Liver (tissue), 9 donors: ENCODE data around the gene PHC1. TPM values are rescaled to one million over a fixed set of nuclear protein-coding genes. Genes with fewer than 3 reads are reported as not detected.

Experiments used
- DNase-seq: peaks from one replicate; pipeline ENCODE4 v3.0.0-alpha.2; 2017; ENCODE audit warnings: low spot score
- H3K27ac ChIP-seq, 2 donors: one replicate each; pipeline ENCODE4 v1.7.0; 2013; ENCODE audit warnings: inconsistent platforms in 2 of 2, low read length in 2 of 2, control low read depth in 1 of 2, low read depth in 1 of 2, mild to moderate bottlenecking in 1 of 2
- H3K27me3 ChIP-seq, 4 donors: one replicate each; pipeline versions ENCODE4 v1.6.1 to v1.7.0; 2013; ENCODE audit warnings: low read length in 3 of 4, inconsistent platforms in 1 of 4, mild to moderate bottlenecking in 1 of 4, moderate library complexity in 1 of 4; ENCODE audit not compliant: control insufficient read depth in 4 of 4, insufficient read depth in 4 of 4
- H3K36me3 ChIP-seq, 4 donors: one replicate each; pipeline versions ENCODE4 v1.6.1 to v1.7.0; 2013; ENCODE audit warnings: low read length in 3 of 4, mild to moderate bottlenecking in 3 of 4, low read depth in 1 of 4, moderate library complexity in 1 of 4; ENCODE audit not compliant: control insufficient read depth in 4 of 4, insufficient read depth in 3 of 4
- H3K4me1 ChIP-seq, 4 donors: one replicate each; pipeline versions ENCODE4 v1.6.1 to v1.7.0; 2013; ENCODE audit warnings: low read length in 3 of 4, mild to moderate bottlenecking in 3 of 4, moderate library complexity in 1 of 4; ENCODE audit not compliant: control insufficient read depth in 4 of 4, insufficient read depth in 4 of 4
- H3K4me3 ChIP-seq, 3 donors: one replicate each; pipeline versions ENCODE4 v1.6.1 to v1.7.0; 2013; ENCODE audit warnings: low read length in 3 of 3, control low read depth in 1 of 3, low read depth in 1 of 3, mild to moderate bottlenecking in 1 of 3
- H3K9ac ChIP-seq, 2 donors: one replicate each; pipeline ENCODE4 v1.7.0; 2013; ENCODE audit warnings: low read length in 2 of 2, mild to moderate bottlenecking in 2 of 2, moderate library complexity in 2 of 2, control low read depth in 1 of 2, low read depth in 1 of 2
- H3K9me3 ChIP-seq, 4 donors: one replicate each; pipeline versions ENCODE4 v1.6.1 to v1.7.0; 2013; ENCODE audit warnings: low read length in 3 of 4; ENCODE audit not compliant: control insufficient read depth in 4 of 4
- EGR1 ChIP-seq, 2 donors: IDR thresholded peaks; 2 replicates each; pipeline ENCODE4 v1.6.1; 2016 to 2018; ENCODE audit warnings: antibody characterized with exemption in 2 of 2, low read depth in 2 of 2
- FOXA1 ChIP-seq: IDR thresholded peaks from 2 replicates; pipeline ENCODE4 v1.6.1; 2016; ENCODE audit warnings: antibody characterized with exemption
- FOXA2 ChIP-seq: IDR thresholded peaks from 2 replicates; pipeline ENCODE4 v1.6.1; 2016; ENCODE audit warnings: antibody characterized with exemption
- GABPA ChIP-seq, 2 donors: IDR thresholded peaks in 1 of 2; conservative IDR thresholded peaks in 1 of 2; 2 replicates each; pipeline ENCODE4 v1.6.1; 2016; ENCODE audit warnings: antibody characterized with exemption in 2 of 2, mild to moderate bottlenecking in 1 of 2, moderate library complexity in 1 of 2
- HNF4A ChIP-seq, 2 donors: conservative IDR thresholded peaks; 2 replicates each; pipeline ENCODE4 v1.6.1; 2016; ENCODE audit warnings: antibody characterized with exemption in 2 of 2, mild to moderate bottlenecking in 2 of 2
- HNF4G ChIP-seq: IDR thresholded peaks from 2 replicates; pipeline ENCODE4 v1.6.1; 2016; ENCODE audit warnings: antibody characterized with exemption
- JUND ChIP-seq, 2 donors: IDR thresholded peaks; 2 replicates each; pipeline ENCODE4 v1.6.1; 2016; ENCODE audit warnings: antibody characterized with exemption in 2 of 2
- NR2F2 ChIP-seq: IDR thresholded peaks from 2 replicates; pipeline ENCODE4 v1.6.1; 2016; ENCODE audit warnings: antibody characterized with exemption
- RAD21 ChIP-seq, 2 donors: IDR thresholded peaks; 2 replicates each; pipeline ENCODE4 v1.6.1; 2016; ENCODE audit warnings: antibody characterized with exemption in 2 of 2, mild to moderate bottlenecking in 2 of 2
- RXRA ChIP-seq, 2 donors: IDR thresholded peaks; 2 replicates each; pipeline ENCODE4 v1.6.1; 2017 to 2018; ENCODE audit warnings: antibody characterized with exemption in 2 of 2, mild to moderate bottlenecking in 1 of 2
- SP1 ChIP-seq: IDR thresholded peaks from 2 replicates; pipeline ENCODE4 v1.6.1; 2018; ENCODE audit warnings: antibody characterized with exemption, mild to moderate bottlenecking
- TAF1 ChIP-seq: conservative IDR thresholded peaks from 2 replicates; pipeline ENCODE4 v1.6.1; 2016; ENCODE audit warnings: antibody characterized with exemption, mild to moderate bottlenecking
- YY1 ChIP-seq: IDR thresholded peaks from 2 replicates; pipeline ENCODE4 v1.6.1; 2016; ENCODE audit warnings: antibody characterized with exemption, mild to moderate bottlenecking
- WGBS: extraction: QIAGEN DNeasy Blood & Tissue Kit; methylation state at CpG from one replicate; pipeline ENCODE4 v1.1.7; 2013; 5-methylcytosine and 5-hydroxymethylcytosine counted together
- polyA plus RNA-seq, 2 donors: library from polyadenylated mRNA; stranded (reverse) in 1 of 2; unstranded in 1 of 2; fragments of 200-250 nt in 1 of 2; fragments of >200 nt in 1 of 2; fragmentation: Nextera tagmentation in 1 of 2; extraction: Ambion mirVana in 1 of 2; gene quantifications; one replicate each; pipeline versions ENCODE4 v1.2.1 to v1.2.3, GENCODE V29; 2013 to 2015
- total RNA-seq, 2 donors: library from RNA; depleted of rRNA; stranded (reverse); fragments of >200 nt; gene quantifications; one replicate each; pipeline ENCODE4 v1.2.3, GENCODE V29; 2014
- TF ChIP-seq, protein P1 (sequence below): fragments of 150-350 bp; IDR thresholded peaks from 2 replicates; pipeline ENCODE4 v1.5.1; 2017; ENCODE audit warnings: improper control_type of control experiment, low read depth, low read length; ENCODE audit not compliant: missing input control
- TF ChIP-seq, protein P2 (sequence below): IDR thresholded peaks from 2 replicates; pipeline ENCODE4 v1.6.1; 2016; ENCODE audit warnings: antibody characterized with exemption
- TF ChIP-seq, protein P3 (sequence below): IDR thresholded peaks from 2 replicates; pipeline ENCODE4 v1.6.1; 2016; ENCODE audit warnings: antibody characterized with exemption, mild to moderate bottlenecking
- TF ChIP-seq, protein P4 (sequence below): IDR thresholded peaks from 2 replicates; pipeline ENCODE4 v1.6.1; 2016; ENCODE audit warnings: antibody characterized with exemption
- donor health status: healthy.
- donor health status: healthy.
- donor health status: healthy.
- donor health status: healthy.
- donor health status: healthy.

PHC1 gene
- total and polyA plus RNA-seq, 4 donors: 2.4 to 7.6 (median 3.9) TPM

DNA sequence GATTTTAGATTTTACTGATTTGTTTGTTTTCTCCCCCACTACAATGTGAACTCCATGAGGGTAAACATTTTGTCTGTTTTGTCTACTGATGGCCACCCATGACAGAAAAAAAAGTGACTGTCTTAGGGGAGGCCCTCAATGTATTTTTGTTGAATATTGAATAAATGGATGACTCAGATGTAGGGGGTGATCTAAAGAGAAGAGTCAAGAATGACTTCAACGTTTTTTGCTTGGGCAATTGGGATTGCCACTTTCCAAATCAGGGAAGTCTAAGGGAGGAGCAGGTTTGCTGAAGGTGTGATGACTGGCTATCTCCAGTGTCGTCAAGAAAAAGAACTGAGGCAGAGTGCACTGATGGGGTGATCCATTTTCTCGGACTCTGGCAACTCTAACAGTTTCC is 10.7 kb upstream of the PHC1 start (continued):
- TF ChIP-seq TAF1: no peak
- TF ChIP-seq HNF4G: no peak
- TF ChIP-seq SP1: no peak
- no peak for TF ChIP-seq EGR1 (IDR thresholded peaks at IDR 0.05; ENCODE audit: low read depth in 2 of 2)
- TF ChIP-seq FOXA2: no peak
- no peak for TF ChIP-seq YY1
- TF ChIP-seq RAD21 (IDR thresholded peaks at IDR 0.05): no peak
- no peak for TF ChIP-seq JUND (IDR thresholded peaks at IDR 0.05)
- TF ChIP-seq FOXA1: no peak

DNA sequence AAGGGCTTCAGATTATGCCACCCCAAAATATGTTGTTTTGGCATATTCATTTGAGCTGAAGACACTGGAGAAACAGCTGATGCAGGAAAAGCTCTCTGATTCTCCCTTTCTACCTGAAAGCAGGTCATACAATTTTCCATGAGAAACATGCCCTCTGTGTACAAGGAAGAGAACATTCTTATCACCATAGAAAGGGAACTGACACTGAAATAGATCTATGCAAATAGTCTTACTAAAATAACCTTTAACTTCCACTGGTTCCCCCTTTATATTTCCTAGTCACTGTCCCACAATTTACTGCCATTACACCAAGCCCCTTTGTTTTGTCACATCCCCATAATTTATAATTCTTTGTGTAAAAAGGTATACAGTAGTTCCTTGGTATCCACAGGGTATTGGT is 9.6 kb upstream of the PHC1 start:
- no peak overlapping the region for H3K9ac ChIP-seq
- H3K4me3 ChIP-seq: no peak overlapping the region
- no peak for DNase-seq
- H3K27ac ChIP-seq: no peak overlapping the region
- H3K4me1 ChIP-seq: no peaks in the 10 kb centered on the region
- H3K27me3 ChIP-seq: no peaks in the 10 kb centered on the region
- H3K36me3 ChIP-seq: no peaks in the 10 kb centered on the region
- no peak for TF ChIP-seq RXRA (IDR thresholded peaks at IDR 0.05)
- no peak for TF ChIP-seq RAD21 (IDR thresholded peaks at IDR 0.05)
- TF ChIP-seq NR2F2: no peak
- TF ChIP-seq, protein P1, sequence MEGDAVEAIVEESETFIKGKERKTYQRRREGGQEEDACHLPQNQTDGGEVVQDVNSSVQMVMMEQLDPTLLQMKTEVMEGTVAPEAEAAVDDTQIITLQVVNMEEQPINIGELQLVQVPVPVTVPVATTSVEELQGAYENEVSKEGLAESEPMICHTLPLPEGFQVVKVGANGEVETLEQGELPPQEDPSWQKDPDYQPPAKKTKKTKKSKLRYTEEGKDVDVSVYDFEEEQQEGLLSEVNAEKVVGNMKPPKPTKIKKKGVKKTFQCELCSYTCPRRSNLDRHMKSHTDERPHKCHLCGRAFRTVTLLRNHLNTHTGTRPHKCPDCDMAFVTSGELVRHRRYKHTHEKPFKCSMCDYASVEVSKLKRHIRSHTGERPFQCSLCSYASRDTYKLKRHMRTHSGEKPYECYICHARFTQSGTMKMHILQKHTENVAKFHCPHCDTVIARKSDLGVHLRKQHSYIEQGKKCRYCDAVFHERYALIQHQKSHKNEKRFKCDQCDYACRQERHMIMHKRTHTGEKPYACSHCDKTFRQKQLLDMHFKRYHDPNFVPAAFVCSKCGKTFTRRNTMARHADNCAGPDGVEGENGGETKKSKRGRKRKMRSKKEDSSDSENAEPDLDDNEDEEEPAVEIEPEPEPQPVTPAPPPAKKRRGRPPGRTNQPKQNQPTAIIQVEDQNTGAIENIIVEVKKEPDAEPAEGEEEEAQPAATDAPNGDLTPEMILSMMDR: no peak
- no peak for TF ChIP-seq FOXA2
- TF ChIP-seq YY1: no peak
- TF ChIP-seq FOXA1: no peak
- no peak for TF ChIP-seq JUND (IDR thresholded peaks at IDR 0.05)
- H3K9me3 ChIP-seq: no peaks in the 10 kb centered on the region

DNA sequence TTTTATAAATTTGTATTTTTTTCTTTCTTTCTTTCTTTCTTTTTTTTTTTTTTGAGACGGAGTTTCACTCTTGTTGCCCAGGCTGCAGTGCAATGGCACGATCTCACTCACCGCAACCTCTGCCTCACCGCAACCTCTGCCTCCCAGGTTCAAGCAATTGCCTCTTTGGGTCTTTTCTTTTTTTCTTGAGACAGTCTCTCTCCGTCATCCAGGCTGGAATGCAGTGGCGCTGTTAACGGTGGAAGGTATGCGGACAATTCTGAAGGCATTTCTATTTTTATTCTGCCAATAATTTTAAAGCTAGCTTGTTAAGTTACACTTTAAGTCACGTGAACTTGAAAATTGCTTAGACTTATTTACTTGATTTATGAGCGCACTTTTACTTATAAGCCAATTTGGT is 8.8 kb upstream of the PHC1 start:
- Histone ChIP-seq H3K4me1 (no peaks in the 10 kb centered on the region), H3K9ac (no peak overlapping the region), H3K9me3 (no peaks in the 10 kb centered on the region), H3K36me3 (no peaks in the 10 kb centered on the region), H3K27ac (no peak overlapping the region), H3K4me3 (no peak overlapping the region), H3K27me3 (no peaks in the 10 kb centered on the region)
- TF ChIP-seq EGR1 (IDR thresholded peaks at IDR 0.05; ENCODE audit: low read depth in 2 of 2): no peak
- TF ChIP-seq, protein P2, sequence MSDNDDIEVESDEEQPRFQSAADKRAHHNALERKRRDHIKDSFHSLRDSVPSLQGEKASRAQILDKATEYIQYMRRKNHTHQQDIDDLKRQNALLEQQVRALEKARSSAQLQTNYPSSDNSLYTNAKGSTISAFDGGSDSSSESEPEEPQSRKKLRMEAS: no peak
- TF ChIP-seq, protein P1: no peak
- TF ChIP-seq, protein P3, sequence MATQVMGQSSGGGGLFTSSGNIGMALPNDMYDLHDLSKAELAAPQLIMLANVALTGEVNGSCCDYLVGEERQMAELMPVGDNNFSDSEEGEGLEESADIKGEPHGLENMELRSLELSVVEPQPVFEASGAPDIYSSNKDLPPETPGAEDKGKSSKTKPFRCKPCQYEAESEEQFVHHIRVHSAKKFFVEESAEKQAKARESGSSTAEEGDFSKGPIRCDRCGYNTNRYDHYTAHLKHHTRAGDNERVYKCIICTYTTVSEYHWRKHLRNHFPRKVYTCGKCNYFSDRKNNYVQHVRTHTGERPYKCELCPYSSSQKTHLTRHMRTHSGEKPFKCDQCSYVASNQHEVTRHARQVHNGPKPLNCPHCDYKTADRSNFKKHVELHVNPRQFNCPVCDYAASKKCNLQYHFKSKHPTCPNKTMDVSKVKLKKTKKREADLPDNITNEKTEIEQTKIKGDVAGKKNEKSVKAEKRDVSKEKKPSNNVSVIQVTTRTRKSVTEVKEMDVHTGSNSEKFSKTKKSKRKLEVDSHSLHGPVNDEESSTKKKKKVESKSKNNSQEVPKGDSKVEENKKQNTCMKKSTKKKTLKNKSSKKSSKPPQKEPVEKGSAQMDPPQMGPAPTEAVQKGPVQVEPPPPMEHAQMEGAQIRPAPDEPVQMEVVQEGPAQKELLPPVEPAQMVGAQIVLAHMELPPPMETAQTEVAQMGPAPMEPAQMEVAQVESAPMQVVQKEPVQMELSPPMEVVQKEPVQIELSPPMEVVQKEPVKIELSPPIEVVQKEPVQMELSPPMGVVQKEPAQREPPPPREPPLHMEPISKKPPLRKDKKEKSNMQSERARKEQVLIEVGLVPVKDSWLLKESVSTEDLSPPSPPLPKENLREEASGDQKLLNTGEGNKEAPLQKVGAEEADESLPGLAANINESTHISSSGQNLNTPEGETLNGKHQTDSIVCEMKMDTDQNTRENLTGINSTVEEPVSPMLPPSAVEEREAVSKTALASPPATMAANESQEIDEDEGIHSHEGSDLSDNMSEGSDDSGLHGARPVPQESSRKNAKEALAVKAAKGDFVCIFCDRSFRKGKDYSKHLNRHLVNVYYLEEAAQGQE: no peak
- no peak for TF ChIP-seq RAD21 (IDR thresholded peaks at IDR 0.05)
- TF ChIP-seq YY1: no peak
- no peak for TF ChIP-seq HNF4G
- TF ChIP-seq FOXA1: no peak
- no peak for TF ChIP-seq RXRA (IDR thresholded peaks at IDR 0.05)
- TF ChIP-seq, protein P4, sequence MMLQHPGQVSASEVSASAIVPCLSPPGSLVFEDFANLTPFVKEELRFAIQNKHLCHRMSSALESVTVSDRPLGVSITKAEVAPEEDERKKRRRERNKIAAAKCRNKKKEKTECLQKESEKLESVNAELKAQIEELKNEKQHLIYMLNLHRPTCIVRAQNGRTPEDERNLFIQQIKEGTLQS: no peak
- TF ChIP-seq HNF4A (conservative IDR thresholded peaks at IDR 0.05): no peak
- no peak for TF ChIP-seq JUND (IDR thresholded peaks at IDR 0.05)
- no peak for TF ChIP-seq TAF1
- no peak for TF ChIP-seq NR2F2
- no peak for TF ChIP-seq GABPA (IDR thresholded peaks at IDR 0.05 in 1 of 2, conservative IDR thresholded peaks at IDR 0.05 in 1 of 2)
- TF ChIP-seq FOXA2: no peak
- TF ChIP-seq SP1: no peak
- WGBS: 87% methylated on average over 10 of the region's 10 CpGs
- no peak for DNase-seq
